Fibroblast of lung (primary cell): Measurements from ENCODE around the gene MYO18B. TPM values are rescaled to one million over a fixed set of nuclear protein-coding genes. Genes with fewer than 3 reads are reported as not detected.

ENCODE experiments used
- DNase-seq, 2 donors: peaks; one replicate each; pipeline versions ENCODE4 v3.0.0 to v3.0.0-alpha.2; 2010; ENCODE audit warnings: low read depth in 2 of 2
- H2AFZ ChIP-seq: 2 replicates; pipeline ENCODE4 v1.5.1; 2012; ENCODE audit warnings: low read length, control low read depth, inconsistent platforms
- H3K27ac ChIP-seq: 2 replicates; pipeline ENCODE4 v1.5.1; 2011; ENCODE audit warnings: low read length, control low read depth; ENCODE audit not compliant: insufficient read depth
- H3K27me3 ChIP-seq: 2 replicates; pipeline ENCODE4 v1.5.1; 2011; ENCODE audit warnings: mild to moderate bottlenecking, low read length; ENCODE audit not compliant: control insufficient read depth, insufficient read depth
- H3K36me3 ChIP-seq: 2 replicates; pipeline ENCODE4 v1.5.1; 2011; ENCODE audit warnings: low read length; ENCODE audit not compliant: control insufficient read depth, insufficient read depth
- H3K4me1 ChIP-seq: 2 replicates; pipeline ENCODE4 v1.5.1; 2011; ENCODE audit warnings: low read length; ENCODE audit not compliant: control insufficient read depth, insufficient read depth; ENCODE audit errors: extremely low read depth
- H3K4me2 ChIP-seq: 2 replicates; pipeline ENCODE4 v1.5.1; 2011; ENCODE audit warnings: low read length, control low read depth; ENCODE audit not compliant: insufficient read depth; ENCODE audit errors: extremely low read depth
- H3K4me3 ChIP-seq, 4 experiments: fragments of 200-600 bp in 1 of 4; sonication (generic) in 1 of 4; replicated peaks in 1 of 4; 2 replicates each; pipeline ENCODE4 v1.5.1; 2011 to 2016; ENCODE audit warnings: low read length in 4 of 4, low read depth in 3 of 4, mild to moderate bottlenecking in 3 of 4, control low read depth in 2 of 4, inconsistent platforms in 1 of 4, mixed read lengths in 1 of 4; ENCODE audit not compliant: insufficient read depth in 1 of 4; ENCODE audit errors: control extremely low read depth in 1 of 4
- H3K79me2 ChIP-seq: 2 replicates; pipeline ENCODE4 v1.5.1; 2012; ENCODE audit warnings: mild to moderate bottlenecking, low read length, inconsistent platforms; ENCODE audit not compliant: control insufficient read depth, insufficient read depth
- H3K9ac ChIP-seq: 2 replicates; pipeline ENCODE4 v1.5.1; 2011; ENCODE audit warnings: mild to moderate bottlenecking, low read length, control low read depth; ENCODE audit not compliant: insufficient read depth
- H3K9me3 ChIP-seq: 2 replicates; pipeline ENCODE4 v1.5.1; 2012; ENCODE audit warnings: low read depth, low read length; ENCODE audit not compliant: control insufficient read depth, insufficient read depth
- H4K20me1 ChIP-seq: 2 replicates; pipeline ENCODE4 v1.5.1; 2011; ENCODE audit warnings: low read length; ENCODE audit not compliant: control insufficient read depth, insufficient read depth; ENCODE audit errors: extremely low read depth
- CTCF ChIP-seq, 2 donors: IDR thresholded peaks in 1 of 2; conservative IDR thresholded peaks in 1 of 2; 1 replicate in 1 of 2; 2 replicates in 1 of 2; pipeline ENCODE4 v1.5.1; 2011 to 2012; ENCODE audit warnings: low read length in 2 of 2, control low read depth in 1 of 2, inconsistent platforms in 1 of 2, low read depth in 1 of 2, mild to moderate bottlenecking in 1 of 2
- EZH2 ChIP-seq: IDR thresholded peaks from 2 replicates; pipeline ENCODE4 v1.5.1; 2012; ENCODE audit warnings: low read length, control low read depth, mild to moderate bottlenecking; ENCODE audit errors: missing control alignments
- polyA plus RNA-seq, 2 donors: library from polyadenylated mRNA; depleted of rRNA in 1 of 2; stranded (reverse) in 1 of 2; unstranded in 1 of 2; fragments of >200 nt; gene quantifications; 2 replicates each; pipeline ENCODE4 v1.2.1, GENCODE V29; 2011 to 2012; ENCODE audit warnings: missing spikeins in 1 of 2
- total RNA-seq: library from RNA; depleted of rRNA; stranded (reverse); fragments of >200 nt; gene quantifications from 2 replicates; pipeline ENCODE4 v1.2.1, GENCODE V29; 2014

MYO18B gene
- total and polyA plus RNA-seq, 2 donors (not counting 1 experiment from before 2014, with no cell fraction given), result 0.17 TPM; not detected in 1

- Histone ChIP-seq H3K27me3 (no peaks in the 10 kb centered on the region), H3K9me3 (no peaks in the 10 kb centered on the region)
- TF ChIP-seq CTCF (conservative IDR thresholded peaks at IDR 0.05 in 1 of 2, IDR thresholded peaks at IDR 0.05 in 1 of 2; ENCODE audit: low read depth in 1 of 2, low read length in 2 of 2) (no peak), EZH2 (no peak)
Measured at GRCh38 chr22:25969286-25969685, 227.3 kb downstream of the MYO18B start.

GRCh38 chr22:25969901-25970300 is 227.9 kb downstream of the MYO18B start:
- Histone ChIP-seq H3K4me3 (no peak overlapping the region), H3K9me3 (no peaks in the 10 kb centered on the region), H3K9ac (no peak overlapping the region), H2AFZ (no peak overlapping the region), H3K79me2 (no peaks in the 10 kb centered on the region), H4K20me1 (no peaks in the 10 kb centered on the region), H3K4me2 (no peak overlapping the region), H3K36me3 (no peaks in the 10 kb centered on the region), H3K4me1 (no peaks in the 10 kb centered on the region), H3K27me3 (no peaks in the 10 kb centered on the region), H3K27ac (no peak overlapping the region)
- no peak for DNase-seq
- TF ChIP-seq EZH2 (no peak), CTCF (conservative IDR thresholded peaks at IDR 0.05 in 1 of 2, IDR thresholded peaks at IDR 0.05 in 1 of 2; ENCODE audit: low read depth in 1 of 2, low read length in 2 of 2) (no peak)

More at GRCh38 chr22:25969286-25969685, 227.3 kb downstream of the MYO18B start:
- no peak overlapping the region for H2AFZ ChIP-seq
- H3K27ac ChIP-seq, result no peak overlapping the region
- H3K36me3 ChIP-seq, result no peaks in the 10 kb centered on the region
- DNase-seq, result no peak
- no peaks in the 10 kb centered on the region for H4K20me1 ChIP-seq
- no peaks in the 10 kb centered on the region for H3K4me1 ChIP-seq
- no peak overlapping the region for H3K4me2 ChIP-seq
- no peak overlapping the region for H3K4me3 ChIP-seq
- no peaks in the 10 kb centered on the region for H3K79me2 ChIP-seq
- no peak overlapping the region for H3K9ac ChIP-seq

GRCh38 chr22:25970374-25970911 is 228.5 kb downstream of the MYO18B start:
- Histone ChIP-seq H3K27me3 (no peaks in the 10 kb centered on the region), H2AFZ (no peak overlapping the region), H3K4me2 (no peak overlapping the region), H3K36me3 (no peaks in the 10 kb centered on the region), H4K20me1 (no peaks in the 10 kb centered on the region), H3K9ac (no peak overlapping the region), H3K79me2 (no peaks in the 10 kb centered on the region), H3K4me1 (no peaks in the 10 kb centered on the region), H3K27ac (no peak overlapping the region), H3K9me3 (no peaks in the 10 kb centered on the region), H3K4me3 (no peak overlapping the region)
- no peak for TF ChIP-seq CTCF (conservative IDR thresholded peaks at IDR 0.05 in 1 of 2, IDR thresholded peaks at IDR 0.05 in 1 of 2; ENCODE audit: low read depth in 1 of 2, low read length in 2 of 2)
- no peak for TF ChIP-seq EZH2
- no peak for DNase-seq
